ENCODE measurements around the gene TNFRSF1B. TPM values are rescaled to one million over a fixed set of nuclear protein-coding genes. Genes with fewer than 3 reads are reported as not detected.
"Not testable (repeated sequence)": the region's sequence is repeated elsewhere in the genome, so short reads cannot be mapped to it uniquely, and the experiment has no call there.

TNFRSF1B gene
- total RNA-seq, 3 donors from 2014 or later, result 25.0 to 48.8 (median 35.1) TPM

DNA sequence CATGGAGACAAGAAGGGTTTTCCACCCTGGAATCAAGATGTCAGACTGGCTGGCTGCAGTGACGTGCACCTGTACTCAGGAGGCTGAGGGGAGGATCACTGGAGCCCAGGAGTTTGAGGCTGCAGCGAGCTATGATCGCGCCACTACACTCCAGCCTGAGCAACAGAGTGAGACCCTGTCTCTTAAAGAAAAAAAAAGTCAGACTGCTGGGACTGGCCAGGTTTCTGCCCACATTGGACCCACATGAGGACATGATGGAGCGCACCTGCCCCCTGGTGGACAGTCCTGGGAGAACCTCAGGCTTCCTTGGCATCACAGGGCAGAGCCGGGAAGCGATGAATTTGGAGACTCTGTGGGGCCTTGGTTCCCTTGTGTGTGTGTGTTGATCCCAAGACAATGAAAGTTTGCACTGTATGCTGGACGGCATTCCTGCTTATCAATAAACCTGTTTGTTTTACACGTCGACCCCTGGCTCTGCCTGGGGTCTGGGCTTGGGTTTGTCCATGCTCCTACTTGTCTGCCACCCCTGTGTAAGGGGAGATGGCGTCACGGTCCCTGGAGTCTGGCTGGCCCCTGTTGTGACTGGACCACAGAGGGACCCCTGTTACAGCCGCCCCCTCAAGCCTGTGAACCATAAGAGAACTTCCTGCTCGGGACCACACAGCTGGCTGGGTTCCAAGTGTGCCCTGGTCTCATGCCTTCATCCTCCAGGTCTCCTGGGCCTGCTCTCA, 42.1 kb downstream of the TNFRSF1B start:
- H3K36me3 ChIP-seq, result no peaks in the 10 kb centered on the region
- H3K4me3 ChIP-seq, result no peak overlapping the region
- H3K27ac ChIP-seq, result peak overlapping the region in 1 of 2 donors; percentile 12
- TF ChIP-seq POLR2A (IDR thresholded peaks at IDR 0.05), result no peak
- peak; percentile 40 to 62 (median 60) for TF ChIP-seq POLR2AphosphoS5 (IDR thresholded peaks at IDR 0.05)
- TF ChIP-seq, protein P1, sequence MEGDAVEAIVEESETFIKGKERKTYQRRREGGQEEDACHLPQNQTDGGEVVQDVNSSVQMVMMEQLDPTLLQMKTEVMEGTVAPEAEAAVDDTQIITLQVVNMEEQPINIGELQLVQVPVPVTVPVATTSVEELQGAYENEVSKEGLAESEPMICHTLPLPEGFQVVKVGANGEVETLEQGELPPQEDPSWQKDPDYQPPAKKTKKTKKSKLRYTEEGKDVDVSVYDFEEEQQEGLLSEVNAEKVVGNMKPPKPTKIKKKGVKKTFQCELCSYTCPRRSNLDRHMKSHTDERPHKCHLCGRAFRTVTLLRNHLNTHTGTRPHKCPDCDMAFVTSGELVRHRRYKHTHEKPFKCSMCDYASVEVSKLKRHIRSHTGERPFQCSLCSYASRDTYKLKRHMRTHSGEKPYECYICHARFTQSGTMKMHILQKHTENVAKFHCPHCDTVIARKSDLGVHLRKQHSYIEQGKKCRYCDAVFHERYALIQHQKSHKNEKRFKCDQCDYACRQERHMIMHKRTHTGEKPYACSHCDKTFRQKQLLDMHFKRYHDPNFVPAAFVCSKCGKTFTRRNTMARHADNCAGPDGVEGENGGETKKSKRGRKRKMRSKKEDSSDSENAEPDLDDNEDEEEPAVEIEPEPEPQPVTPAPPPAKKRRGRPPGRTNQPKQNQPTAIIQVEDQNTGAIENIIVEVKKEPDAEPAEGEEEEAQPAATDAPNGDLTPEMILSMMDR (IDR thresholded peaks at IDR 0.05), result peak; percentile 94 to 97 (median 95)
- H3K4me1 ChIP-seq, result no peaks in the 10 kb centered on the region
- H3K27me3 ChIP-seq, result no peaks in the 10 kb centered on the region
- intact Hi-C loops (cut with DNase I; ENCODE audit: low total_unique reads), result no loop called here
- peak; percentile 73 to 86 for DNase-seq (ENCODE audit: low spot score in 2 of 2)
- no peaks in the 10 kb centered on the region for H3K9me3 ChIP-seq

DNA sequence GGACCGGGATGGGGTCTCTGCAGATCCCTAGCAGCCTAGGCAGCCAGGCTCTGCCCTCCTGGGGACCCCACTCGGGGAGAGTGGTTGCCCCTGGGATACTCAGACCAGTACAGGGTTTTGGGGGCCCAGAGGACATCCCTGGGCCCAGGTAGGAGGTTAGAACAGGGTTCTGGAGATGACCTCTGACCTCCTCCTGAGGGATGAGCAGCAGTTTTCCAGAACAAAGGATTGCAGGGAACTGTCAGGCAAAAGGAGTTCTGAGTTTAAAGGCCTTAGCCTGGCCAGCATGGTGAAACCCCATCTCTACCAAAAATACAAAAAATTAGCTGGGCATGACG, 42.7 kb downstream of the TNFRSF1B start:
- Histone ChIP-seq H3K4me3 (no peak overlapping the region), H3K9me3 (no peaks in the 10 kb centered on the region), H3K36me3 (no peaks in the 10 kb centered on the region), H3K27me3 (no peaks in the 10 kb centered on the region), H3K27ac (peak overlapping the region in 1 of 2 donors; percentile 12), H3K4me1 (no peaks in the 10 kb centered on the region)
- intact Hi-C loops (cut with DNase I; ENCODE audit: low total_unique reads), result no loop called here
- TF ChIP-seq, protein P1 (IDR thresholded peaks at IDR 0.05), result no peak
- TF ChIP-seq POLR2AphosphoS5 (IDR thresholded peaks at IDR 0.05) (no peak), POLR2A (IDR thresholded peaks at IDR 0.05) (no peak)
- no peak for DNase-seq (ENCODE audit: low spot score in 2 of 2)

DNA sequence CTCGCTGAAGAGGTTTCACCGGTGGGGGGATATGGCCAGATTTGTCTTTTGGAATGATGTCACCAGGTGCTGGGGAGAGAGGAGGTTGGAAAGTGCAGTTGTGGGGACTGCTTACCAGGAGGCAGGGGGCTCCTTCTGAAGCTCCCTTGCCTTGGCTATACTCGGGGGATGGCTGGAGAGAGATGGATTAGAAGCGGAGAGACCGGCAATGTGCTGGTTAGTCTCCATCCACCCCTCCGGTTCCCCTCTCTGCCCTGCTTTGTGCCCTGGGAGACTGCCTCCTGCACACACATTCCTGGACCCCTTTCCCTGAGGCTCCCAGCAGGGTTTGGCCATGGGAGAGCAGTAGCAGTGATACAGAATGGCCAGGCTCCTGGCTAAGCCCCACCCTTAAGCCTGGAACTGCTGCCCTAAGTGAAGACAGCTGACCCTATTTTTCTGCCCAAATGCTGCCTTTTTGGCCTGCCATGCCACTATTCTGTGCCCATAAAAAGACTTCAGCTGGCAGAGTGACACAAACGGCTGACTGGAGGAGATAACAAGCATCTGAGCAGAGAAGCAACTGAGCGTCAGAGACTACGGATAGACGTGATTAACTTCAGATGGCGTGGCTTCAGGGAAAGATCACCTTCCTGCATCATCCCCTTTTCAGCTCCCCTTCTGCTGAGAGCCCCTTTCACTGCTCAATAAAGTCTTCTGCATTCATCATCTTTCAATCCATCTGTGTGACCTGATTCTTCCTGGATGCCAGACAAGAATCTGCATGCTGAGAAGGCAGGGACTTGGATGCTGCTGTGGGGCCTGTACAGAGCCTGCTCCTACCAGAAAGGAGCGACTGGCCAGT, 48.5 kb downstream of the TNFRSF1B start:
- Histone ChIP-seq H3K36me3 (no peaks in the 10 kb centered on the region), H3K4me3 (no peak overlapping the region), H3K27ac (no peak overlapping the region), H3K27me3 (no peaks in the 10 kb centered on the region), H3K4me1 (no peaks in the 10 kb centered on the region), H3K9me3 (peaks cover 0 to 12% of the 10 kb centered on the region in 2 donors)
- TF ChIP-seq, protein P1 (IDR thresholded peaks at IDR 0.05), result no peak
- TF ChIP-seq POLR2AphosphoS5 (IDR thresholded peaks at IDR 0.05) (no peak), POLR2A (IDR thresholded peaks at IDR 0.05) (no peak)
- intact Hi-C loops (cut with DNase I; ENCODE audit: low total_unique reads), result no loop called here
- DNase-seq (ENCODE audit: low spot score in 2 of 2), result no peak

DNA sequence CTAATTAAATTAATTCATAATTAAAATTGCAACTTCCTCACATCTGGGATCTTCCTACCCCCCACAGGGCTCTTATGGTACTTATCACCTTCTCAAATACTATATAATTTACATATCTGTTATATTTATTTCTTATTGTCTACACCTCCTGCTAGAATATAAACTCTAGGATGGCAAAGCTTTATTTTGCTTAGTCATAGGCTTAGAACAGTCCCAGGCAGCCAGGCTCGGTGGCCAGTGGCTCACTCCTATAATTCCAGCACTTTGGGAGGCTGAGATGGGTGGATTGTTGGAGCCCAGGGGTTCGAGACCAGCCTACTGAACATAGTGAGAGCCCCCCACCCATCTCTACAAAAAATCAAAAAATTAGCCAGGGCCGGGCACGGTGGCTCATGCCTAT, 53.0 kb downstream of the TNFRSF1B start:
- H3K36me3 ChIP-seq, result no peaks in the 10 kb centered on the region
- no peak overlapping the region for H3K27ac ChIP-seq
- H3K4me1 ChIP-seq, result no peaks in the 10 kb centered on the region
- no peak overlapping the region for H3K4me3 ChIP-seq
- DNase-seq (ENCODE audit: low spot score in 2 of 2), result no peak
- no peaks in the 10 kb centered on the region for H3K27me3 ChIP-seq
- peaks cover 0 to 12% of the 10 kb centered on the region in 2 donors for H3K9me3 ChIP-seq
- intact Hi-C loops (cut with DNase I; ENCODE audit: low total_unique reads), result no loop called here
- TF ChIP-seq, protein P1 (IDR thresholded peaks at IDR 0.05), result no peak
- no peak for TF ChIP-seq POLR2A (IDR thresholded peaks at IDR 0.05)
- no peak for TF ChIP-seq POLR2AphosphoS5 (IDR thresholded peaks at IDR 0.05)

DNA sequence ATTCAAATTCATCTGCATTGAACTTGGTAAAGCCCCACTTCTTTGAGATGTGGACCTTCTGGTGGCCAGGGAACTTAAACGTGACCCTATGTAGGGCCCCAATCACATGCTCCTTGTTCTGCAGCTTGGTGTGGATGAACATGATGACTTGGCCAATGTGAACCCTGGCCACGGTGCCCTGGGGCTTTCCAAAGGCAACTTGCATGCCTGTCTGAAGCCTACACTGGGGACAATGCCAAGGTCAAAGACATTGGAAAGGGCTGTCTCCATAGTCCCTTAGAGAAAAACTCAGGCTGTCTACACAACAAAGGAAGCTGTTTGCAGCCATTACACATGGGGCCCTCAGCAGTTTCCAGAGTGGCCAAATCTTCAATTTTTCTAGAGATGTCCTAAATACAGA, 54.1 kb downstream of the TNFRSF1B start:
- Histone ChIP-seq H3K9me3 (peaks cover 0 to 4% of the 10 kb centered on the region in 2 donors), H3K4me1 (no peaks in the 10 kb centered on the region), H3K27me3 (no peaks in the 10 kb centered on the region), H3K27ac (no peak overlapping the region), H3K4me3 (no peak overlapping the region), H3K36me3 (no peaks in the 10 kb centered on the region)
- intact Hi-C loops (cut with DNase I; ENCODE audit: low total_unique reads), result no loop called here
- no peak for DNase-seq (ENCODE audit: low spot score in 2 of 2)
- no peak for TF ChIP-seq POLR2A (IDR thresholded peaks at IDR 0.05)

DNA sequence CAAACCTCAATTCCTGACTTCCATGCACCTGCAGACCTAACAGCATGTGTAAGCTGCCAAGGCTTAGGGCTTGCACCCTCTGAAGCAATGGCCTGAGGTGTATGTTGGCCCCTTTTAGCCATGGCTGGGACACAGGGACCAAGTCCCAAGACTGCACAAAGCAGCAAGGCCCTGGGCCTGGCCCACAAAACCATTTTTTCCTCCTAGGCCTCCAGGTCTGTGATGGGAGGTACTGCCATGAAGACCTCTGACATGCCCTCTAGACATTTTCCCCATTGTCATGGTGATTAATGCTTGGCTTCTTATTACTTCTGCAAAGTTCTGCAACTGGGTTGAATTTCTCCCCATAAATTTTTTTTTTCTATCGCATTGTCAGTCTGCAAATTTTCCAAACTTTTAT, 55.9 kb downstream of the TNFRSF1B start:
- DNase-seq (ENCODE audit: low spot score in 2 of 2); H3K4me3 ChIP-seq; H3K4me1 ChIP-seq; H3K36me3 ChIP-seq; intact Hi-C loops (cut with DNase I; ENCODE audit: low total_unique reads); H3K27ac ChIP-seq; H3K9me3 ChIP-seq; H3K27me3 ChIP-seq: not testable (repeated sequence)

DNA sequence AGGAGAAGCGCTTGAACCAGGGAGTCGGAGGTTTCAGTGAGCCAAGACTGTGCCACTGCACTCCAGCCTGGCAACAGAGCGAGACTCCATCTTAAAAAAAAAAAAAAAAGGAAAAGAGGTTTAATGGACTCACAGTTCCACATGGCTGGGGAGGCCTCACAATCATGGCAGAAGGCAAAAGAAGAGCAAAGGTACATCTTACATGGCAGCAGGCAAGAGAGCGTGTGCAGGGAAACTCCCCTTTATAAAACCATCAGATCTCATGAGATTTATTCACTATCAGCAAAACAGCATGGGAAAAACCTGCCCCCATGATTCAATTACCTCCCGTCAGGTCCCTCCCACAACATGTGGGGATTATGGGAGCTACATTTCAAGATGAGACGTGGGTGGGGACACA, 57.3 kb downstream of the TNFRSF1B start:
- intact Hi-C loops (cut with DNase I; ENCODE audit: low total_unique reads); H3K4me1 ChIP-seq; H3K27ac ChIP-seq; H3K27me3 ChIP-seq; DNase-seq (ENCODE audit: low spot score in 2 of 2); H3K9me3 ChIP-seq; H3K4me3 ChIP-seq; H3K36me3 ChIP-seq: not testable (repeated sequence)
